Suppressor macrophage (primary cell): ENCODE results near the gene PPP1R12C.

Source experiments
- DNase-seq, 4 experiments: peaks; one replicate each; pipeline ENCODE4 v3.0.0-alpha.2; 2020 to 2022

PPP1R12C gene

GRCh38 chr19:55089342-55089944, 28.0 kb downstream of the PPP1R12C start:
- DNase-seq = no peak

DNA sequence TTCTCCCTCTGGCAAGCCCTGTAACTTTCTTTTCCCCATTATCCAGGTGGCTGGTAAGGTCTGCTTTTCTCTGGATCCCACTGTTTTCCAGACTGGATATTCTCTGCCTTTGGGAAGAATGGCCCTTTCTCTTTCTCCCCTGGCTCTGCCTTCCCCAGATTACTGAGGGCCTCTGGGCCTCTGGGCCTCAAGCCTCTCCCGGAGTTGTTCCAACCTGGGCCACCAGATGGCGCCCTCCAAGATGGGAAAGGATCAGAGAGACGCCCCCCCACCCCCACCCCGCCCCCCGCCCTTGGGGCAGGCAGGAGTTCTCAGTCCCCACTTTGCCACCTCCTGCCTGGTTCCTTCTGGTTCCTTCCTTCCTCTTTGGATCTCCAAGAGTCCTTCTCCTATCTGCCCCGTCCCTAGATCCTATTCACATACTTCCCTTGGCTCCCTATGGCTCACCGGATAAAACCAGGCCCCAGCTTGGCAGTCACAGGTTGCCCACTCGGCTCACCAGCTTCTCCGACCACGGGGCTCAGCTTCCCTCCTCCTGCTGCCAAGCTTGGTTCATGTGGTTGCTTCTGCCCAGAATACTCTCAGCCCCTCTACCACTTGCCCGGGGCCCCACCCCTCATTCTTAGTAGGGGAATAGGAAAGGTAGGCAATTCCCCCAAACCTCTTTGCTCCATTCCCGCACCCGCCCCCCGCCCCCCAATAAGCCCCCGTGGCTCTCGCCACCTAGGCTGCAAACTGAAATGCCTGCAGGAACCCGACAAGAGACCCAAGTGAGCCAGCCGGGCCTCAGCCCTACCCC, 28.7 kb downstream of the PPP1R12C start:
- DNase-seq = peak; percentile 66 to 86 (median 80)

DNA sequence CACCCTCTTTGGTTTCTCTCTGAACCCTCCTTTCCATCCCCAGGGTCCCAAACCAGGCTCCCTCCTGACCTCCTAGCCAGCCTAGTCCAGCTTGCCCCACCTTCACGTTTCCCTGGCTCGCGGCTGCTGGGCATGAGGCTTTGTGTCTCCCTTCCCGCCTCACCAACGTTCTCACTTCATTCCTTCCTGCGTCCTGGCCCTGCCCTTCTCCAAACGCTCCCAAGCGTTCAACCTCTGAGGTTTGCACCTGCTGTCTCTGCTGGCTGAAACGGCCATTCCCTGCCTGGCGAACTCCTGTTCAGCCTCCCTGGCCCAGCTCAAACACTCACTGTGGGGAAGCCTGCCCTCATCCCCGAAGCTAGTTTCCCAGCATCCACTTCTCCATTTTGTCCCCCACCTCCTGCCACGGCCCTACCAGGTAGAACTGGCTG, 29.4 kb downstream of the PPP1R12C start:
- DNase-seq = no peak

GRCh38 chr19:55087542-55087901, 29.9 kb downstream of the PPP1R12C start:
- DNase-seq = peak; percentile 46 to 70 (median 65)

DNA sequence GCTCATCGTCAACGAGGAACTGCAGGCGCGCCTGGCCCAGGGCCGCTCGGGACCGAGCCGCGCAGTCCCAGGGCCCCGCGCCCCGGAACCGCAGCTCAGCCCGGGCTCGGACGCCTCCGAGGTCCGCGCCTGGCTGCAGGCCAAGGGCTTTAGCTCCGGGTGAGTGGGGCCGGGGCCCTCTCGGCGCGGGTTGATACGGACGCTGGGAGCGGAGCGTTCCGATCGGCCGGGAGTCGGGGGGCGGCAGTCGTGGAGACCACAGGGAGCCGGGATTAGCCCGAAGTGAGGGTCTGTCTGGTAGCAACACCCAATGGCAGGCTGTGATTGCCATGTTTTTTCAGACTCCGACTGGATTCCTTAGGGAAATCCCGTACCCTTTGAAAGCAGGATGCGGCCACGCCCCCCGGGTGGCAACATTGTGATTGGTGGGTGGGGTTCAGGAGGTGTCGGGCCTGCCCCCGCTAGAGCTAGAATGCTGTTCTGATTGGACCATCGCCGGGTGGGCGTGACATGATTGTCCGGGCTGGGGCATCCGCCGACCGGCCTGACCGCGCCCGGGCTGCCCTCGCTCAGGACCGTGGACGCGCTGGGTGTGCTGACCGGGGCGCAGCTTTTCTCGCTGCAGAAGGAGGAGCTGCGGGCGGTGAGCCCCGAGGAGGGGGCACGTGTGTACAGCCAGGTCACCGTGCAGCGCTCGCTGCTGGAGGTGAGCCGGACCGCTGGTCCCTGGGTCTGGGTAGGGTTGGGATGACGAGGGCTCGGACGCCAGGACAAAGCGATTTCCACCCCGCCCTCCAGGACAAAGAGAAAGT, 30.5 kb downstream of the PPP1R12C start:
- DNase-seq = peak; percentile 54 to 83 (median 68)

GRCh38 chr19:55085923-55086715, 31.3 kb downstream of the PPP1R12C start:
- no peak for DNase-seq

DNA sequence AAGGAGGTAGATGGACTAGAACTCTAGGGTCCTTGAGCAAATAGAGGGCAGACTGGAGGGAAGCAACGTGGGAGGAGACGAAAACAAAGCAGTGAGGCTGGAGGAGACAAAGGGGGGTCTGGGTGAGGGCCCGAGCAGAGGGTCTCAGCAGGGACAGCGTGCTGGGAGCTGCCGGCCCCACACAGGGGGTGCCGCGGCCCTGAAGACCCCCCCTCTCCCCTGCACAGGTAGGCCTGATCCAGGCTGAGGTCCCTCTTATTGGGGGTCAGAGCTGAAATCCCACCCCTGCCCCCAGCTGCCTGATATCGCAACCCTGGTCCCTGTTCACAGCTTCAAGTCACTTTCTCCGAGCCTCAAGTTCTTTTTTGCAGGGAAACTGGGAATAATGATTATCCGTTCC, 33.0 kb downstream of the PPP1R12C start:
- DNase-seq = no peak

DNA sequence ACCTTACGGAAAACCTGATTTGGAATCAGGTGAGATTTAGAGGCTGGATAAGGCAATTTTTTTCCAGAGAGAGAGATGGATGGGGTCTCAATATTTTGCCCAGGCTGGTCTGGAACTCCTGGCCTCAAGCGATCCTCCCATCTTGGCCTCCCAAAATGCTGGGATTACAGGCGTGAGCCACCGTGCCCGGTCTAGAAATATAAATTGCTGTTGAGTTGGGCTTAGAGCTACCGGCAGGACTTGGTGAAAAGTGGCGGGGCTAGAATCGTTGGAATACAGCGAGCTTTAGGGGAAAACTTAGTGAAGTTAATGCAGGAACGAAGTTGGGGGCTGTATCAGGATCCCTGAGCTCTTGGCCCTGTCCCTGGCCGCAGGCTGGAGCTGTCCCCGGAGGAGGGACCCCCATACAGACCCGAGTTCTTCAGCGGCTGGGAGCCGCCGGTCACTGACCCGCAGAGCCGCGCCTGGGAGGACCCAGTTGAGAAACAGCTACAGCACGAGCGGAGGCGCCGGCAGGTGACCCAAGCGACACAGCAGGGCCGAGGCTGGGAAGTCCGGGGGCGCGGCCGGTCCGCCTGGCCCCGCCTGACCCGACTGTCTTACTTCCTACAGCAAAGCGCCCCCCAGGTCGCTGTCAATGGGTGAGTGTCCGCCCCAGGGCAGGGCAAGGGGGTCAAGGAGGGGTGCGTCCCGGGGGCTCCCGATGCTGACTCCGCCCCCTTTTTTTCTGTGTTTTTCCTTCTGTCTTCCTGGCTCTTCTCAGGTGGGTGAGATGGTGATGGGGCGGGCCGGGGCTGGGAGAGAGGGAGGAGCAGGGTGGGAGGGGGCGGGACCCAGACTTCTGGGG, 34.2 kb downstream of the PPP1R12C start:
- DNase-seq = peak in 2 of 4 experiments; percentile 22 to 50

DNA sequence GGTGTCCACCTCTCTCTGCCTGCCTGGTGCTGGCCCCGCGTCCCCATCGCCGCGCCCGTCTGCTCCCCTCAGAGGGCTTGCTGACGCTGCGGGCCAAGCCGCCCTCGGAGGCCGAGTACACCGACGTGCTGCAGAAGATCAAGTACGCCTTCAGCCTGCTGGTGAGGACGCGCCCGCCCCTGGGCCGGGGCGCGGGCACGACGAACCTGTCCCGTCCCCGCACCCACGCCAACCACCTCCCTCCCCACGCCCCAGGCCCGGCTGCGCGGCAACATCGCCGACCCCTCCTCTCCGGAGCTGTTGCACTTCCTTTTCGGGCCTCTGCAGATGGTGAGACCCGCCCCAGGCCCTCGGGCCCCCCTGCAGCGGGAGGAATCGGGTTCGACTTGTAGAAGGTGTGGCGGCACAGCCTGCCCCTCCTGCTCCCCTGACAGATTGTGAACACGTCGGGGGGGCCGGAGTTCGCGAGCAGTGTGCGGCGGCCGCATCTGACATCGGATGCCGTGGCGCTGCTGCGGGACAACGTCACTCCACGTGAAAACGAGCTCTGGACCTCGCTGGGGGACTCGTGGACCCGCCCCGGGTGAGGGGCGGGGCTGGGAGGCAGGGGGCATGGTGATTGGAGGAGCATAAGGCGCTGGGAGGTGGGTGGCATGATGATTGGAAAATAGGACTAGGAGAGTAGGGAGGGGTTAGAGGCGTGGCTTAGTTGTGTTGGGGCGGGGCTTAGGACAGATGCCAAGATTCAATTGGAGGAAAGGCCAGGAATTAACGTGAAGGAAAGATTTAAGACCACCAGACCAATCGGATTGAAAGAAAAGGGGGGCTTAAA, 35.2 kb downstream of the PPP1R12C start:
- peak; percentile 36 to 61 (median 46) for DNase-seq

- DNase-seq = no peak
Measured at GRCh38 chr19:55081770-55082019, 35.7 kb downstream of the PPP1R12C start.

DNA sequence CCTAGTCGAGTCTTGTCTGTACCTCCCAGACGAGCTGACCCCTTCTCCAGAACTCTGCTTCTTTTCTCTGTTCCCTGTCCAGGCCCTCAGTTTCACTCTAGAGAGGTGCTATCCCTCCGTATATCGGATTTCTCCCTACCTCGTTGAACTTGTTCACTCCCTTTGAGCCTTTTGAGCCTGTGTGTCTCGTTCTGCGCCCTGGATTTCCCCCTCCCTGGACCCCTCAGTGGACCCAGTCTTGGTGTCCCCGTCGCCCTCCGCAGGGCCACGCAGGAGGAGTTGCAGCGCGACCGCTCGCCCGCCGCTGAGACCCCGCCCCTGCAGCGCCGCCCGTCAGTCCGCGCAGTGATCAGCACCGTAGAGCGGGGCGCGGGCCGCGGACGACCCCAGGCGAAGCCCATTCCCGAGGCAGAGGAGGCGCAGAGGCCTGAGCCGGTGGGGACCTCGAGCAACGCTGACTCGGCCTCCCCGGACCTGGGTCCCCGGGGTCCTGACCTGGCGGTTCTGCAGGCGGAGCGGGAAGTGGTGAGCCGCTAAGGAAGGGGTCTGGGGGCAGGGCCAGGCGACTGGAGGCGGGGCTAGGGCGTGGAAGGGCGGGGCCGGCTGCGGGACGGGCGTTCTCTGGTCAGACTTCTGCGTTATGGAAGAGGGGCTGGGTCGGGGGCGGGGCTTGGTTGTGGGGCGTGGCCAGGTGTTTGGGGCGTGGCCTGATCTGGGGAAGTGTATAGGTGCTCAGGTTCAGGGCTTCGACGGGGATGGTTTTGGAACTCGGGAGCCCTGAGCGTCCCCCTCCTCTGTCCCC, 36.3 kb downstream of the PPP1R12C start:
- peak; percentile 77 to 90 (median 84) for DNase-seq

- peak; percentile 79 to 89 (median 85) for DNase-seq
Measured at GRCh38 chr19:55080121-55080967, 37.1 kb downstream of the PPP1R12C start.

- no peak for DNase-seq
Measured at GRCh38 chr19:55079400-55080038, 37.9 kb downstream of the PPP1R12C start.

GRCh38 chr19:55078996-55079395, 38.4 kb downstream of the PPP1R12C start:
- no peak for DNase-seq

DNA sequence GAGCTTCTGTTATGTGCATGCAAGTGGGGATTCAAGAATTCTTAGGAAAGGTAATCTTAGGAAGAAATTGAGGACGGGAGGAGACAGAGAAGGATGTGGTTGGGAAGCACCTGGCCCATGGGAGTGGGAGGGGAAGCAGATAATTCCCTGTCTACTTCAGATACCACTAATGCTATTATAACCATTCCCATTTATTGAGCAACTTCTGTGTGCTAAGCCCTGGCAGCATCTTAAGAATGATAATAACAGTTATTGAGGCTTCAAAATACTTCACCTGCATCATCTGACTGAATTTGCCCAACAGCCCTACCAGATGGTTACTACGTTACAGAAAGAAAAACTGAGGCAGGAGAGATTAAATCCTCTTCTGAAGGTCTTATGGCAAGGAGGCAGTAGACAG, 40.3 kb downstream of the PPP1R12C start:
- no peak for DNase-seq

DNA sequence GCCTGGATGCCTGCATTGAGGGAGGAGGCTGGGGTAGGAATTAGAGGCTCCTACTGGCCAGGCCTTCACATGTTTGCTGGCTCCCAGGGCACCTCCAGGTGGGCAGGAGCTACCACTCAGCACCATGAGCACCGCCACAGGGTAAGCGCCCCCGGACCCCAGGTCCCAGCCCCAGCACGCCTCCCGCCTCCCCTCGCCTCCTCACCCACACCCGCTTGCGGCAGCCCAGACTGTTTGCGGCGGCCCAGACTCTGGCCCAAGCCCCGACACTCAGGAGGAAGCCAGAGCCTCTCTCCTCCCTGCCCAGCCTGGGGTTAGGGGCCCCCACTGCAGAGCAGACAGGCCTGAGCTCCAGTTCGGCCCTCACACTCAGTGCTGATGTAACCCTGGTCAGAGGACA, 41.1 kb downstream of the PPP1R12C start:
- DNase-seq = no peak

- DNase-seq = peak; percentile 61 to 81 (median 74)
Measured at GRCh38 chr19:55075371-55075998, 42.0 kb downstream of the PPP1R12C start, which contains the start of gene EPS8L1. Gene EPS8L1, plus strand, starts transcription at chr19:55075869. Its CDS starts 576 bp downstream, at chr19:55076445.

DNA sequence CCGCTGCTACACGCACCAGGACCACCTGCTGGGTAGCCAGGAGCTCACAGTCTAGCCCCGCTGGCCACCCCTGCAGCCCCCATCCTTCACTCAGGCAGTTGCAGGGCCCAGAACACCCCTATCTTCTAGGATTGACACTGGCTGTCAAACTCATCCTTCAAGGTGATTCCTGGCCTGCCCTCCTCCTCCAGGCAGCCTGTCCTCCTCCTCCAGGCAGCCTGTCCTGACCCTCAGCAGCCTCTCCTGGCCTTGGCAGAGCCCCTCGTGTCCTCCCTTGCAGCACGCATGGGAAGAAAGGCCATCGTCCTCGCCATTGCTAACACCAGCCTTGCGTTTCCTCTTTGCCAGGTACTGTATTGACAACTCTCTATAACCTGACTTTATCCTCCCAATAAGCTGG, 45.5 kb downstream of the PPP1R12C start:
- DNase-seq = no peak
